Measurements from ENCODE around the gene PPP1R3A.

PPP1R3A gene

GRCh38 chr7:113856010-113856409 lies 62.8 kb downstream of the PPP1R3A start:
- TF ChIP-seq, protein P1, sequence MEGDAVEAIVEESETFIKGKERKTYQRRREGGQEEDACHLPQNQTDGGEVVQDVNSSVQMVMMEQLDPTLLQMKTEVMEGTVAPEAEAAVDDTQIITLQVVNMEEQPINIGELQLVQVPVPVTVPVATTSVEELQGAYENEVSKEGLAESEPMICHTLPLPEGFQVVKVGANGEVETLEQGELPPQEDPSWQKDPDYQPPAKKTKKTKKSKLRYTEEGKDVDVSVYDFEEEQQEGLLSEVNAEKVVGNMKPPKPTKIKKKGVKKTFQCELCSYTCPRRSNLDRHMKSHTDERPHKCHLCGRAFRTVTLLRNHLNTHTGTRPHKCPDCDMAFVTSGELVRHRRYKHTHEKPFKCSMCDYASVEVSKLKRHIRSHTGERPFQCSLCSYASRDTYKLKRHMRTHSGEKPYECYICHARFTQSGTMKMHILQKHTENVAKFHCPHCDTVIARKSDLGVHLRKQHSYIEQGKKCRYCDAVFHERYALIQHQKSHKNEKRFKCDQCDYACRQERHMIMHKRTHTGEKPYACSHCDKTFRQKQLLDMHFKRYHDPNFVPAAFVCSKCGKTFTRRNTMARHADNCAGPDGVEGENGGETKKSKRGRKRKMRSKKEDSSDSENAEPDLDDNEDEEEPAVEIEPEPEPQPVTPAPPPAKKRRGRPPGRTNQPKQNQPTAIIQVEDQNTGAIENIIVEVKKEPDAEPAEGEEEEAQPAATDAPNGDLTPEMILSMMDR (IDR thresholded peaks at IDR 0.05) = no peak
- H3K27ac ChIP-seq = no peak overlapping the region
- H3K4me3 ChIP-seq (ENCODE audit: low read depth in 1 of 2, low read length in 1 of 2) = no peak overlapping the region
- H3K9me3 ChIP-seq = no peaks in the 10 kb centered on the region
- H3K27me3 ChIP-seq = no peaks in the 10 kb centered on the region
- H3K36me3 ChIP-seq = no peaks in the 10 kb centered on the region
- H3K4me1 ChIP-seq (ENCODE audit: control insufficient read depth in 1 of 2, insufficient read depth in 1 of 2, low read depth in 1 of 2, low read length in 1 of 2) = no peaks in the 10 kb centered on the region

DNA sequence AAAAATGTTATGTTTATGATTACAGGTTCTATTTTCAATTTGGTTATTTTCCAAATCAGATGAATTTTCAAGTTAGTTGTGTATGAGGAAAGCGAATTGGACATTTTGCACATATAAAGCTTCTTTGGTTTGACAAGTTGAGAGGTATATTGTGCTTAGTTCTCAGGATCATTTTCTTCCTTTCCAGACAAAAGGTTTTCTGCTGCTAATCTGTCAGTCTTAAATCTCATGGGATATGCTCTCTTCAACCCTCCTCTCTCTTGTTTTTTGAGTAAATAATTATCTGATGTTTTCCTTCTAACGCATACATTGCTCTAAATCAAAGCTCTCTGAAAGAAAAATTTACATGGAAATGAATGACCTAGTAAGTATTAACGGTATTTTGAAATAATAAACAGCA lies 77.9 kb downstream of the PPP1R3A start:
- no peaks in the 10 kb centered on the region for H3K36me3 ChIP-seq
- no peak overlapping the region for H3K4me3 ChIP-seq (ENCODE audit: low read depth in 1 of 2, low read length in 1 of 2)
- no peaks in the 10 kb centered on the region for H3K27me3 ChIP-seq
- H3K27ac ChIP-seq = no peak overlapping the region
- no peaks in the 10 kb centered on the region for H3K4me1 ChIP-seq (ENCODE audit: control insufficient read depth in 1 of 2, insufficient read depth in 1 of 2, low read depth in 1 of 2, low read length in 1 of 2)
- H3K9me3 ChIP-seq = no peaks in the 10 kb centered on the region
- TF ChIP-seq, protein P1 (IDR thresholded peaks at IDR 0.05) = no peak

DNA sequence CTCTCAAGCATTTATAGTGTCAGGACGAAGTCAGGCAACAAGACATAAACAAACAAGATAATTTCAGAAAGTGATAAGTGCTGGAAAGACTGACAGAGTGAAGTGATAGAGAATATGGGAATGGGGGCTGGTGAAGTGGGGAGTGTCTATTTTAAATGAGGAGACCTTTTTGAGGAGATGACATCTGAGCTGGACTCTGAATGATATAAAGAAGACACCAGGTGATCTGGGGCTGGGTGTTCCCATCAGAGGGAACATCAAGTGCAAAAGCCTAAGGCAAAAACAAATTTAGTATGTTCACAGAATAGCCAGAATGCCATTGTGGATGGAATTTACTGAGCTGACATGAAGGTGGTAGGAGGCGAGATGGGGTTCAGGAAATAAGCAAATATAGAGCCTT lies 83.4 kb downstream of the PPP1R3A start:
- Histone ChIP-seq H3K4me3 (ENCODE audit: low read depth in 1 of 2, low read length in 1 of 2) (no peak overlapping the region), H3K36me3 (no peaks in the 10 kb centered on the region), H3K27ac (no peak overlapping the region), H3K27me3 (no peaks in the 10 kb centered on the region), H3K4me1 (ENCODE audit: control insufficient read depth in 1 of 2, insufficient read depth in 1 of 2, low read depth in 1 of 2, low read length in 1 of 2) (no peaks in the 10 kb centered on the region), H3K9me3 (no peaks in the 10 kb centered on the region)
- TF ChIP-seq, protein P1 (IDR thresholded peaks at IDR 0.05) = no peak

GRCh38 chr7:113832196-113832745 lies 86.5 kb downstream of the PPP1R3A start:
- no peaks in the 10 kb centered on the region for H3K27me3 ChIP-seq
- H3K36me3 ChIP-seq = no peaks in the 10 kb centered on the region
- no peak overlapping the region for H3K27ac ChIP-seq
- no peak overlapping the region for H3K4me3 ChIP-seq (ENCODE audit: low read depth in 1 of 2, low read length in 1 of 2)
- TF ChIP-seq, protein P1 (IDR thresholded peaks at IDR 0.05) = no peak
- H3K4me1 ChIP-seq (ENCODE audit: control insufficient read depth in 1 of 2, insufficient read depth in 1 of 2, low read depth in 1 of 2, low read length in 1 of 2) = no peaks in the 10 kb centered on the region
- H3K9me3 ChIP-seq = no peaks in the 10 kb centered on the region

DNA sequence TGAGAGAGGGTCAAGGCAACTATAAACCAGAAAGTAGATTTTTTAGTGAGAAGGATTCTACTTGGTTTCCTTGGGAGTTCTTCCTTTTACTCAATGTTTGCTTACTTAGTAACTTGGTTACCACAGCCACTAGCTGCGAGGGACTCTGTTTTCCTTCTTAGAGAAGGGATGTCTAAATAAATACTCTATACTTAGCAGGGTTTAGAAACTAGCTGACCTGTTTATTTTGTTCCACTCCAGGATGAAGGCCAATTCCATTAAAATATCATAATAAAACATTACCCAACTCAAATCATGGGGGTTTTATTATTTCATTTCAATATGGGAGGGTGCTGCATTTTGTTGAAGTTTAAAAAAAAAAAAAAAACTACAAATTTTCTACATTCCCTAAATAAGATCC lies 87.3 kb downstream of the PPP1R3A start:
- Histone ChIP-seq H3K27me3 (no peaks in the 10 kb centered on the region), H3K9me3 (no peaks in the 10 kb centered on the region)

More for the DNA sequence above, 87.3 kb downstream of the PPP1R3A start:
- Histone ChIP-seq H3K36me3 (no peaks in the 10 kb centered on the region), H3K4me3 (ENCODE audit: low read depth in 1 of 2, low read length in 1 of 2) (no peak overlapping the region), H3K27ac (no peak overlapping the region), H3K4me1 (ENCODE audit: control insufficient read depth in 1 of 2, insufficient read depth in 1 of 2, low read depth in 1 of 2, low read length in 1 of 2) (no peaks in the 10 kb centered on the region)
- TF ChIP-seq, protein P1 (IDR thresholded peaks at IDR 0.05) = no peak
